ENCODE measurements around the gene DDIT3. TPM values are rescaled to one million over a fixed set of nuclear protein-coding genes. Genes with fewer than 3 reads are reported as not detected.
"Not testable (repeated sequence)": the region's sequence is repeated elsewhere in the genome, so short reads cannot be mapped to it uniquely, and the experiment has no call there.

Gene DDIT3
- total RNA-seq, 1 experiment from 2014 or later, result 3.4 TPM

- ChIA-PET POLR2A (no interaction called here), CTCF (no interaction called here)
- ATAC-seq (no peak), DNase-seq (ENCODE audit: low spot score) (no peak)
- Mint-ChIP-seq H3K9me3 (no peaks in the 10 kb centered on the region), H3K27me3 (ENCODE audit: low read depth) (no peaks in the 10 kb centered on the region), H3K27ac (no peak overlapping the region), H3K36me3 (peaks cover 7% of the 10 kb centered on the region), H3K4me3 (no peak overlapping the region), H3K4me1 (no peaks in the 10 kb centered on the region)
- no peak for TF ChIP-seq GRHL2 (CRISPR knock-in tag; IDR thresholded peaks at IDR 0.05; ENCODE audit: insufficient replicate concordance, severe bottlenecking)
- TF ChIP-seq JUN (CRISPR knock-in tag; IDR thresholded peaks at IDR 0.05), result no peak
- no peak for TF ChIP-seq E2F4 (CRISPR knock-in tag; IDR thresholded peaks at IDR 0.05; ENCODE audit: borderline replicate concordance, low read depth)
- TF ChIP-seq ZNF263 (CRISPR knock-in tag; IDR thresholded peaks at IDR 0.05; ENCODE audit: low read depth), result no peak
- TF ChIP-seq MXD4 (CRISPR knock-in tag; IDR thresholded peaks at IDR 0.05; ENCODE audit: borderline replicate concordance), result no peak
- TF ChIP-seq AFF4 (CRISPR knock-in tag; IDR thresholded peaks at IDR 0.05; ENCODE audit: borderline replicate concordance), result no peak
- no peak for TF ChIP-seq ZNF532 (CRISPR knock-in tag; IDR thresholded peaks at IDR 0.05; ENCODE audit: borderline replicate concordance)
- no peak for TF ChIP-seq MLX (CRISPR knock-in tag; IDR thresholded peaks at IDR 0.05)
- no peak for TF ChIP-seq E2F5 (CRISPR knock-in tag; IDR thresholded peaks at IDR 0.05)
- TF ChIP-seq PREB (CRISPR knock-in tag; IDR thresholded peaks at IDR 0.05; ENCODE audit: borderline replicate concordance), result no peak
- no peak for TF ChIP-seq HMGXB4 (CRISPR knock-in tag; IDR thresholded peaks at IDR 0.05)
- TF ChIP-seq TEAD1 (CRISPR knock-in tag; IDR thresholded peaks at IDR 0.05), result no peak
Measured at GRCh38 chr12:57563358-57563757, 43.0 kb upstream of the DDIT3 start.

- H3K27me3 Mint-ChIP-seq (ENCODE audit: low read depth); POLR2A ChIA-PET; DNase-seq (ENCODE audit: low spot score); ATAC-seq; CTCF ChIA-PET; H3K4me1 Mint-ChIP-seq; H3K36me3 Mint-ChIP-seq; H3K27ac Mint-ChIP-seq; H3K9me3 Mint-ChIP-seq; H3K4me3 Mint-ChIP-seq: not testable (repeated sequence)
Measured at GRCh38 chr12:57561117-57561516, 40.8 kb upstream of the DDIT3 start.

All from WTC11 (cell line).